ENCODE data around the gene SMO.

DNA sequence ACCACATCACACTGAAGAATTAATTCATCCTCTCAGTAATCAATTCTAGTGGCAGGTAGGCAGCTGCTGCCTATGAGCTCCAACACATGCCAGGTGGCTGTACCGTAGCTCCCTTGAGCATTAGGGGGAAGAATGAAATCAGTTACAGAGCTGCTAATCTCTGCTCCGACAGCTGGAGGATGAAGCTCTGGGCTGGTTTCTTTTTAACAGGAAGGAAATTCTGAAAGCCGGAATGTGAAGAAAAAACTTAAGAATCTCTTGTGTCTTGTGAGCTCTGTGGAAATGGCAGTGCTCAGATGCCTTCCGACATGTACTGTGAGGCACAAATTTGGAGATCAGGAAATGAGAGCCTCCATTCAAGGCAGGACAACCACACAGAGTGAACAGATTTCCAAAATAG, 33.6 kb downstream of the SMO start:
- TF ChIP-seq, protein P1, sequence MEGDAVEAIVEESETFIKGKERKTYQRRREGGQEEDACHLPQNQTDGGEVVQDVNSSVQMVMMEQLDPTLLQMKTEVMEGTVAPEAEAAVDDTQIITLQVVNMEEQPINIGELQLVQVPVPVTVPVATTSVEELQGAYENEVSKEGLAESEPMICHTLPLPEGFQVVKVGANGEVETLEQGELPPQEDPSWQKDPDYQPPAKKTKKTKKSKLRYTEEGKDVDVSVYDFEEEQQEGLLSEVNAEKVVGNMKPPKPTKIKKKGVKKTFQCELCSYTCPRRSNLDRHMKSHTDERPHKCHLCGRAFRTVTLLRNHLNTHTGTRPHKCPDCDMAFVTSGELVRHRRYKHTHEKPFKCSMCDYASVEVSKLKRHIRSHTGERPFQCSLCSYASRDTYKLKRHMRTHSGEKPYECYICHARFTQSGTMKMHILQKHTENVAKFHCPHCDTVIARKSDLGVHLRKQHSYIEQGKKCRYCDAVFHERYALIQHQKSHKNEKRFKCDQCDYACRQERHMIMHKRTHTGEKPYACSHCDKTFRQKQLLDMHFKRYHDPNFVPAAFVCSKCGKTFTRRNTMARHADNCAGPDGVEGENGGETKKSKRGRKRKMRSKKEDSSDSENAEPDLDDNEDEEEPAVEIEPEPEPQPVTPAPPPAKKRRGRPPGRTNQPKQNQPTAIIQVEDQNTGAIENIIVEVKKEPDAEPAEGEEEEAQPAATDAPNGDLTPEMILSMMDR (conservative IDR thresholded peaks at IDR 0.05; ENCODE audit: low read depth, low read length), result no peak
- TF ChIP-seq EZH2 (IDR thresholded peaks at IDR 0.05; ENCODE audit: low read length, unreplicated experiment) (no peak), EZH2phosphoT487 (IDR thresholded peaks at IDR 0.05; ENCODE audit: borderline replicate concordance, low read length) (no peak)
